Stimulated activated CD4-positive, alpha-beta T cell treated with anti-CD3 and anti-CD28 coated beads, Interleukin-4, amount 100 ng/mL, for 48 hours (primary cell): ENCODE measurements around the gene WDR53.
"Not testable (repeated sequence)": the region's sequence is repeated elsewhere in the genome, so short reads cannot be mapped to it uniquely, and the experiment has no call there.

Experiments
- DNase-seq, 2 donors: peaks; one replicate each; pipeline ENCODE4 v3.0.0-alpha.2; 2020; ENCODE audit warnings: low read depth in 2 of 2

The WDR53 gene

DNA sequence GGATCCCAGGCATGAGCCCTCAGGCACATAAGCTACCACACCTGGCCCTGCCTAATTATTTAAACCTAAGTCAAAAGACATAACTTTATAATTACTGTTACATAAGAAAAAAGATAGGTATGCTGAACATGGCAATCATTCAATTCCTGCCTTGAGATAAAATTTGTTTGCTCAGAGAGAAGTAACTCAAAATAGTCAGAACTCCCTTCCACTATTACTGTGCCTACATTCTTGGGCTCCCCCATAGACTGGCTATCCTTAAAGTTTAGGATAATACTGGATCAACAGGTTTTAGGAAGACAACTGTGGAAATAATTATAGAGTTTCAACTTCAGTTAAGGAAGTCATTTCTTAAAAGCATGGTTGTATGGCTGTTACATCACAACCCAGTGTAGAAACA is 9.9 kb downstream of the WDR53 start:
- no peak for DNase-seq

DNA sequence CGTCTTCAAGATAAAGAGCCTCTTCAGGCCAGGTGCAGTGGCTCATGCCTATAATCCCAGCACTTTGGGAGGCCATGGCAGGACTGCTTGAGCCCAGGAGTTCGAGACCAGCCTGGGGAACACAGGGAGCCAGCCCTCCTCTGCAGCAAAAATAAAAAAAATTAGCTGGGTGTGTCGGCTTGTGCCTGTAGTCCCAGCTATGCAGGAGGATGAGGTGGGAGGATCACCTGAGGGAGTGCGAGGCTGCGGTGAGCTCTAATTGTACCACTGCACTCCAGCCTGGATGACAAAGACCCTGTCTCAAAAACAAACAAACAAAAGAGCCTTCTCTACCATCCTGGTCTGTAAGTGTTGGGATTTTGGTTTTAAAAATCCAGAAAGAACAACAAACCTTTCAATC is 11.1 kb downstream of the WDR53 start:
- no peak for DNase-seq

DNA sequence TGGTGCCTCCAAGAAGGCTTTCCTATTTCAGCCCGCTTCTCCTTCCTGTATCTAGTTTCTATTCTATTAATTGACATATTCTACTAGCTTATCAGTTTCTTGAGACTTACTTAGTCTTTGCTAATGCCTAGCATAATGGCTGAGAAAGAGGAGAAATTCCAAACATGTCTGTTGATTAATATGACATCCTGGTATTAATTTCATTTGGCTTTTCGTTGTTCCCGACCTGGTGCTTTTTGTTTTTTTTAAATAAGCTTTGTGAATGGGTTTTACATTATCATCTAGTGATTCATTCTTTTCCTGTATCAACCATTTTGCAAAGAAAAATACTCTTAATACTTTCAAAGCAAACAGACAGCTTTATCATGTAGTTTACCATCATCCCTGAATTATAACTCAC is 13.1 kb downstream of the WDR53 start:
- no peak for DNase-seq

DNA sequence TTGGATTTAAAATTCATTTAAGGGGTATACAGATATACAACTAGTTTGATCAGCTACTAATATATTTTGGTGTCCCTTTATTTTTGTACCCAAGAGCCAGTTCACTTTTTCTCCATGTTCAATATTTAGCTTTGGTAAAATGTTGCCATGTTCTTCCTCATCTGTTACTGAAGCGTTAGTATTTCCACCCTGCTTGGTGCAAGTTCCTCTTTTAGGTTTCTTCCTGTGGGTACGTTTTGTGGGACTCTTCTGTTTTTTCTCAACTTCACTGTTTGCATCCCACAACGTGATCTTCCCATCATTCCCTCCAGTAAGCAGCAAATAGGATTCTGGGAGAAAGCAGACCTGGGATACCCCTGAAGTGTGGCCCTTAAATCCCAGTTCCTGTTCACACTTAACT is 14.1 kb downstream of the WDR53 start:
- no peak for DNase-seq

DNA sequence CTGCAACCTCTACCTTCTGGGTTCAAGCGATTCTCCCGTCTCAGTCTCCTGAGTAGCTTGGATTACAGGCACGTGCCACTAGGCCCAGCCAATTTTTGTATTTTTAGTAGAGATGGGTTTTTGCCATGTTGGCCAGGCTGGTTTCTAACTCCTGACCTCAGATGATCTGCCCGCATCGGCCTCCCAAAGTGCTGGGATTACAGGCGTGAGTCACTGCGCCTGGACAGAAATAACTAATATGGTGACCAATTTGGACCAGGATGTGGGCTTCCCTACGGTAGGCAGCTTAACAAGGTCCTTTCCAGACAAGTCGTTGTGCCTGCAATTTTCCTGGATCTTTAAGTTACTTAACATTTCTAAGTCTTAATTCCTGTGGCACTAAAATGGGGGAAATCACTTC is 14.8 kb downstream of the WDR53 start:
- no peak for DNase-seq

DNA sequence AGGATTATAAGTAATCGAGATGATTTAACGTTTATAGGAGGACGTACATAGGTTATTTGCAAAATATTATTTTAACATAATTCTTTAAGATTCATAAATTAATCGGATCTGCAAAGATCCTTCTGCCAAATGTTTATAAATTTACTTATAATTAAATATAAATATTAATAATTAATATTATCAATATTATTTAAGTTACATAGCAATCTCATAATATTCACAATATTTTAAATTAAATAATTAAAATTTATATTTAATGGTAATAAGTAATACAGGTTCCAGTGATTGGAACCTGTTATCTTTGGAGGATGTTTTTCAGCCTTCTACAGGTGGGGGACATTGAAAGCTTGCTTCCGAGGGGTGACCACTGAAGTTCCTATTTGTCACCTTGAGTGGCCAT is 16.1 kb downstream of the WDR53 start:
- no peak for DNase-seq

DNA sequence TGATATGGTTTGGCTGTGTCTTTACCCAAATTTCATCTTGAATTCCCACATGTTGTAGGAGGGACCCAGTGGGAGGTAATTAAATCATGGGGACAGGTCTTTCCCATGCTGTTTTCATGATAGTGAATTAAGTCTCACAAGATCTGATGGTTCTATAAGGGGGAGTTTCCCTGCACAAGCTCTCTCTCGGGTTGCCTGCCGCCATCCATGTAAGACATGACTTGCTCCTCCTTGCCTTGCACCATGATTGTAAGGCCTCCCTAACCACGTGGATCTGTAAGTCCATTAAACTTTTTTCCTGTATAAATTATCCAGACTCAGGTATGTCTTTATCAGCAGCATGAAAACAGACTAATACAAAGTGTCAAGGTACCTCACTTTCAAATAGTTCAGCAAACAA is 18.2 kb downstream of the WDR53 start:
- not testable (repeated sequence) for DNase-seq

DNA sequence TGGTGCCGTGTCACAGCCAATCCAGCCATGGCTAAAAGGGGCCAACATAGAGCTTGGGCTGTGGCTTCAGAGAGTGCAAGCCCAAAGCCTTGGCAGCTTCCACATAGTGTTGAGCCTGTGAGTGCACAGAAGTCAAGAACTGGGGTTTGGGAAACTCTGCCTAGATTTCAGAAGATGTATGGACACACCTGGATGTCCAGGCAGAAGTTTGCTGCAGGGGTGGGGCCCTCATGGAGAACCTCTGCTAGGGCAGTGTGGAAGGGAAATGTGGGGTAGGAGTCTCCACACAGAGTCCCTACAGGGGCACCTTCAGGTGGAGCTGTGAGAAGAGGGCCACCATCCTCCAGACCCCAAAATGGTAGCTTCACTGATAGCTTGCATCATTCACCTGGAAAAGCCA is 19.0 kb downstream of the WDR53 start:
- not testable (repeated sequence) for DNase-seq

DNA sequence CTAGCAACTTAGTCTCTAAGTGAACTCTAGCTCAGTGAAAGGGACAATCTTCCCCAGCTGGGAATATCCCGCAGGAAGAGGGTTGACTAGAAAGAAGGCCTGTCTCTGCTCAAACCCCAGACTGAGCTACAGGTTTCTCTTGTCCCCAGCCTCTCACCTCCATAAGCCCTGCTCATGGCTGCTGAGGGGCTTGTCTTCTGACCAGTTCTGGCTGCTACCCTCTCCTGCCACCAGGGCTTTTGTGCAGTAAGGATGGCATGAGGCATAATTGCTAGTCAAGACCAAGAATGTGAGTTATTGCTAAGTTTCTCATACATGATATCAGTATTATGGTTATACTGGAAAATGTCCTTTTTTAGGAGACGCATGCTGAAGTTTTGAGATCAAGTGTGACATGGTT is 21.3 kb downstream of the WDR53 start:
- DNase-seq = no peak

DNA sequence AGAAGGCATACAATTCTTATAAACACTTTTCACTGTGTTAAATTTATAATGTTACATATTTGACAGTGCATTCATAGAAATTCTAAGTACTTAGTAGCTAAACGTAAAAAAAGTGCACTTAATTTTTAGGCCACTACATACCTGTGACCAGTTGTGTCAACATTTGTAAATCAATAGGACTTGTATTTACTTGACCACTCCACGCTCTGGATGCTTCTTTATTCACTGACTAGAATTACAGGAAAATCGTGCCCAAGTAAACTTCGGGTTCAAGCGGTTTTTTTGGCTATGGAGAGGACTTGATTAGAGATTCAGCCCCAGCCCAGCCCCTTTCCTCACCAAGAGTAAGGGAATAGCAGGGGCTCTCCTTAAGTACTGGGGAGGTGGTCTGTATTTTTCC is 21.8 kb downstream of the WDR53 start:
- no peak for DNase-seq

DNA sequence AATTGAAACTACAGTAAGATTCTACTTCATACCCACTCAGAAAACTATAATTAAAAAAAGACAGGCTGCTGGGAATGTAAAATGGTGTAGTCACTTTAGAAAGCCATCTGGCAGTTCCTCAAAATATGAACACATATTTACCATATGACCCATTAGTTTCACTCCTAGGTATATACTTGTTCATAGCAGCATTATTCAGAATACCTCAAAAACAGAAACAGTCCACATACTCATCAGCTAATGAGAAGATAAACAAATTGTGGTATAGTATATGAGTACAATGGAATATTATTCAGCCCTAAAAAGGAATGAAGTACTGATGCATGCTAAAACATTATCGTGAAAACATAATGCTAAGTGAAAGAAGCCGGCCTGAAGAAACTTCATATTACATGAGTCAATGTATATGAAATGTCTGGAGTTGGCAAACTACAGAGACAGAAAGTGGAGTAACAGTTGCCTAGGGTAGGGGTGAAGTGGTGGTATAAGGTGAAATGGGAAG is 23.8 kb downstream of the WDR53 start:
- DNase-seq = no peak

DNA sequence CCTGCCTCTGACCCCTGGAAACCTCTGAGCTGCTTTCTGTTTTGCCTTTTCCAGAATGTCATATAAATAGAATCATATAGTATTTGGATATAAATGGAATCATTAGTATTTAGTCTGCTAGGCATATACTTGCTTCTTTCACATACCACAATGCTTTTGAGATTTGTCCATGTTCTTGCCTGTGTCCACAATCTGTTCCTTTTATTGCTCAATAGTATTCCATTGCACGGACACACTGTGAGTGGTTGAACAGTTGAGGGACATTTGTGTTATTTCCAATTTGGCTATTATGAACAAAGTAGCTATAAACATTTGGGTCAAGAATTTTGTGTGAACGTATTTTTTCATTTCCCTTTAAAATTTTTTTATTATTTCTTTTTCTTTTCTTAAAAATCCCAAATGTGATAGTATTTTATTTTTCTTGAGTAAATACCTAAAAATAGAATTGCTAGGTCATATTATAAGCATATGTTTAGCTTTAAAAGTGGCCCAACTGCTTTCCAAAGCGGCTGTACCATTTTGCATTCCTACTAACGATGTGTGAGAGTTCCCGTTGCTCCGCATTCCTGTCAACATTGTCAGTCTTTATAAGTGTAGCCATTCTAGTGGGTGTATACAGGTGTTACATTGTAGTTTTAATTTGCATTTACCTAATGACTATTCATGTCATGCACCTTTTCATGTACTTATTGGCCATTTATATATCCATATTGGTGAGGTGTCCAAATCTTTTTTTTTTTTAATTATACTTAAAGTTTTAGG is 26.5 kb downstream of the WDR53 start:
- no peak for DNase-seq

DNA sequence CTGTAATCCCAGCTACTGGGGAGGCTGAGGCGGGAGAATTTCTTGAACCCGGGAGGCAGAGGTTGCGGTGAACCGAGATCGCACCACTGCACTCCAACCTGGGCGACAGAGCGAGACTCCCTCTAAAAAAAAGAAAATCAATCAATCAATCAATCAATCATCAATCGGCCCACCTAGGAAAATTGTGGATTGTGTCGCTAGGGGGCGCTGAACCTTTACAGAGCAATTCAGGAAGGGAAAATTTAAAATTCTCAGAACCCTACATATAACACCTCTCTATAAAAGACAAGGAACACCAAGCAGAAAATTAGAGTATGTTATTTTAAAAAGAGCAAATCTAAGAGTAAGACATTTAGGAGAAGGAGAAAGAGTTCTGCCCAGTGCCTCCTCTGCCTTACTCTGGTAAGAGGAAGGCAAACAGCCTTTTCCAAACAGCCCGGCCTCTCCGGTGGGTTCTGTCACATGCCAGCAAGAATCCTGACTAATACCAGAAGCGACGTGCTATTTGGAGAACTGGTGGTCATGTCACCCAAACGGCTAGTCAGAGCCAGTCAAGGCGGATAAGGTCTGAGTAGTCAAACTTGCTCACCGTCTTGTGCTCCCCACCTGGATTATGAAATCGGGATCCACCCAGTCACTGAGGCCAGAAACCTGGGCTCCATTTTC is 30.9 kb downstream of the WDR53 start:
- DNase-seq = peak; percentile 50 to 66

DNA sequence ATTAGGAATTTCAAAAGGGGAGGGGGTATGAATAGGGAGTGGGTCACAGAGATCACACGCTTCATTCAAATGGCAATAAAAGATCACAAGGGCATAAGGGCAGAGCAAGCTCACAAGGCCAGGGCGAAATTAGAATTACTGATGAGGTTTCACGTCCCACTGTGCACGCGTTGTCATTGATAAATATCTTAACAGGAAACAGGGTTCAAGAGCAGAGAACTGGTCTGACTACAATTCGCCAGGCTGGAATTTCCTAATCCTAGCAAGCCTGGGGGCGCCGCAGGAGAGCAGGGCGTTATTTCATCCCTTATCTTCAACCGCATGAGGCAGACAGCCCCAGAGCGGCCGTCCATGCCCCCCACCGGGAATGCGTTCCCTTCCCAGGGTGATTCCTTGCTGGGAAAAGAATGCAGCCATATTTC is 35.1 kb downstream of the WDR53 start:
- no peak for DNase-seq

DNA sequence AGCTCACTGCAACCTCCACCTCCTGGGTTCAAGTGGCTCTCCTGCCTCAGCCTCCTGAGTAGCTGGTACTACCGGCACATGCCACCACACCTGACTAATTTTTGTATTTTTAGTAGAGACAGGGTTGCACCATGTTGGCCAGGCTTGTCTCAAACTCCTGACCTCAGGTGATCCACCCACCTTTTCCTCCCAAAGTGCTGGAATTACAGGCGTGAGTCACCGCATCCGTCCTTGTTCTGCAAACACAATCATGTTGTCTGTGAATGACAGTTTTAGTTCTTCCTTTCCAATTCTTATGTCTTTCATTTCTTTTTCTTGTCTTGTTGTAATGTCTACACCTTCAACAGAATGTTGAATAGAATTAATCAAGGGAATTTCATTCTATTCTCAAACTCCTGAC is 36.9 kb downstream of the WDR53 start:
- DNase-seq = no peak

DNA sequence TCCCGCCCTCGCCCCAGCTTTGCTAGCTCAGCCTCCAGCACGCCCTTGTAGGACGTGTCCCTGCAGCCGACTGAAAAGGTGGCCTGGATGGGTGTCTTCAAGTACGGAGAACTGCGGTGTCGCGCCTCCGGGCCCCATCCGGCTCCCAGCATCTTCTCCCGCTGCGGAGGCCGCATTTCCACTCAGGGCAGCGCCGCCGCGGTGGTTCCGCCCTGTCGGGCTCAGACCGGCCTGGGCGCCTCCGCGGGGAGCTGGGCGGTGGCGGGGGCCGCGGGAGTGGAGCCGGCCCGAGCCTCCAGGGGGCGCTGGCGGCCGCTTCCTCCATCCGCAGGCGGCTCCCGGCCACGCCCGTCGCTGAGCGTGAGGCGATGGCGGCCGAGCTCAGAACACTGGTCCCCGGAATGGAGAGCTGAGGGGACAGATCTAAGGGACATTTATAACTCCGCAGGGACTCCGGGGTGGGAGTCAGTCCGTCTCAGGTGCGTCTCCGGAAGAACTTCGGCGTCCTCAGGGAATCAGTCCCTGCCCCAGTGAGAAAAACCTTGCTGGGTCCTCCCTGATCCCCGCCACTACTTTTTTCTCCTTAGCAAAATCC is 39.6 kb downstream of the WDR53 start:
- peak; percentile 85 to 91 for DNase-seq

DNA sequence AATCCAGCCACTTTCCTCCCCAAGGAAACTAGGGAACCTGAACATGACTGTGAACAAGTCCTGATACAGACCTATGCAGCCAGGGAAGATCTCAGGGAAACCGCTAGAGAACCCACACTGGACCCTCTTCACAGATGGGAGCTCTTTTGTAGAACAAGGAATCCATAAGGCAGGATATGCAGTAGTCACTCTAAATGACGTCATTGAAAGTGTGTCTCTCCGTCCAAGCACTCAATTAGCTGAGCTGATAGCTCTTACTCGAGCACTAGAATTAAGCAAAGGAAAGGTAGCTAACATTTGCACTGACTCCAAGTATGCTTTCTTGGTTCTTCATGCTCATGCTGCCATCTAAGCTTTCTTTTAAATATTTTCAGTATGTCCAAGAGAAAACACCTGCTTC is 43.2 kb downstream of the WDR53 start:
- DNase-seq = no peak

DNA sequence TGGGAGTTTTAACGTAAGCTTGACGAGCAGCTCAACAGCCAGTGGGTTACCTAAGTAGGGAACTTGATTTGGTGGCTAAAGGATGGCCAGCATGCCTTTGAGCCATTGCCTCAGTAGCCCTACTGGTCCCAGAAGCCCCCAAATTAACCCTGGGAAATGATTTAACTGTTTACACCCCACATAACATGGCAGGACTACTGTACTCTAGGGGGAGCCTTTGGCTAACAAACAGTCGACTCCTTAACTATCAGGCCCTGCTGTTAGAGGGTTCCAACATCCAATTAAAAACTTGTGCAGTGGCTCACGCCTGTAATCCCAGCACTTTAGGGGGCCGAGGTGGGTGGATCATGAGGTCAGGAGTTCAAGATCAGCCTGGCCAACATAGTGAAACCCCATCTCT is 43.8 kb downstream of the WDR53 start:
- no peak for DNase-seq

DNA sequence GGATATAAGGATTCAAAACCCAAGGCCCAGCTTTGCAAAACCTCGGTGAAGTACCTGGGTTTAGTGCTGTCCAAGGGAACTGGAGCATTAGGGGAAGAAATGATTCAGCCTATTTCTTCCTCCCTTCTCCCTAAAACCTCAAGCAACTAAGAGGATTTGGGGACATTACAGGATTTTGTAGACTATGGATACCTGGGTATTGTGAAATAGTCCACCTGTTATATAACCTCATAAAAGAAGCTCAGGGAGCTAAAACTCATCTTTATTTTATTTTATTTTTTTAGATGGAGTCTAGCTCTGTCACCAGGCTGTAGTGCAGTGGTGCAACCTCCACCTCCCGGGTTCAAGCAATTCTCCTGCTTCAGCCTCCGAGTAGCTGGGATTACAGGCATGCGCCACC is 44.5 kb downstream of the WDR53 start:
- DNase-seq = no peak

DNA sequence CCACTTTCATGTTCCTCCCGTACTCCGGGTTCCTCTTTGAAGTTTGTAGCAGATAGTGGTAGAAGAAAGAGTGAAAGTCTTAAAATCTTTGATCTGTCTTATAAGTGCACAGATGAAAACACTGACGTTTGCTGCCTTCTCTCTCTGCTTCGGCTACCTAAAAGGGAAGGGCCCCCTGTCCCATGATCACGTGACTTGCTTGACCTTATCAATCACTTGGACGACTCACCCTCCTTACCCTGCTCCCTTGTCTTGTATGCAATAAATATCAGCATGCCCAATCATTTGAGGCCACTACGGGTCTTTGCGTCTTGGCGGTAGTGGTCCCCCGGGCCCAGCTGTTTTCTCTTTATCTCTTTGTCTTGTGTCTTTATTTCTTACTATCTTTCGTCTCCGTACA is 47.1 kb downstream of the WDR53 start:
- DNase-seq = not testable (repeated sequence)

DNA sequence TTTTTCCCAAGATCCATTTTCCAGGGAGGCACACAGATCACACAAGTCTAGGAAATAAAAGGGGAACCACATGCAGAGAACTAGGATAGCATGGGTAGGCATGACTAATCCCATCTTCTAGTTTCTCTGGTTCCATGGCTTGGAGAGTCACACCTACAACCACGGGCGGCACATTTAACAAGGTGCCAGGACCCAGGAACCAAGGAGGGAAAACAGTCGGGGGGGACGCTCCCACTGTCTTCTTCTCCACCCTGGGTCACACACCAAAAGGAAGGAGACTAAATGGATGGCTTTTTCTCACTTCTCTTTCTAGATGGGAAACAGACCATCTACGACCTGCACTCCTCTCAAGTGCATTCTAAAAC is 48.7 kb downstream of the WDR53 start:
- peak in 1 of 2 donors; percentile 34 for DNase-seq

DNA sequence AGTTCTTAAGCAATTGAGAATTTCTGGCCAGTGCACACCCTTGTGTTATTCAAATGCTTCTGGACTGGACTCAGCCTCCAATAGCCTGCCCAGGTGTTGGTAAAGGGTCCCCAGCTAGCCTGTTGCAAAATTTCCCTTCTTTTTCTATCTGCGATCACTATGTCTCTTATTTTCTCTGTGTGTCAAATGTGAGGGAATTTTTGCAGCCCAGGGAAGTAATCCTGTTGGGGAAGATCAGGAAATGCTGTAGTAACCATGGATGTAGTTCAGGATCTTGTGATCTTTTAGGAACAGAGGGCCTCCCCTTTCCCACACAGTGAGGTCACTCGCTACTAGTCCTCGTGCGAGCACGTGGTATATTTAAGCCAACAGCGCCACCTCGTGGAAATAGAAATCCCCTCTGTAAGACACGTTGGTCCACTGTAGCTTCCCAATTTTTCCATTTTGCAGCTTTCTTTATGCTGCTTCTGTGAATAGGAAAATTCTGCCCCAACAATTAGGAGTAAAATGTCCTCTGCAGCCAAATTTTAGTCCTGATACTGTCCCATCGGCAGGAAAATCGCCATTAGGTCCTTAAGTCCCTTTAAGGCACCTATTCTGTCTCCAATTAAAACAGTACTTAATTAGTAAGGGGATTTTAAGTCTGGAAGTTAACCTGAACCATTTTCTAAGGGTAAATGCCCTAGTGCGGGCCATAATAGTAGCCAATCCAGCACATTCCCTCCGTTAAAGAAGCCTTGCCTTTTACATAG is 49.2 kb downstream of the WDR53 start:
- peak; percentile 57 to 68 for DNase-seq
